H9 (cell line): ENCODE data around the gene METRN. TPM values are rescaled to one million over a fixed set of nuclear protein-coding genes. Genes with fewer than 3 reads are reported as not detected.

Experiments used
- DNase-seq: peaks from one replicate; pipeline ENCODE4 v3.0.0-alpha.2; 2017
- H2AFZ ChIP-seq: one replicate; pipeline ENCODE4 v1.6.1; 2013; ENCODE audit warnings: mild to moderate bottlenecking, low read length, control low read depth, moderate library complexity
- H2AK5ac ChIP-seq: 2 replicates; pipeline ENCODE4 v1.6.1; 2013; ENCODE audit warnings: low read length, control low read depth, mixed read lengths; ENCODE audit not compliant: insufficient read length
- H2BK120ac ChIP-seq: one replicate; pipeline ENCODE4 v1.6.1; 2013; ENCODE audit warnings: low read depth, mild to moderate bottlenecking, low read length, control low read depth, inconsistent platforms; ENCODE audit not compliant: poor library complexity, severe bottlenecking
- H2BK12ac ChIP-seq: 2 replicates; pipeline ENCODE4 v1.6.1; 2013; ENCODE audit warnings: low read length, control low read depth, mixed read lengths, low read depth; ENCODE audit not compliant: insufficient read length
- H2BK15ac ChIP-seq: 2 replicates; pipeline ENCODE4 v1.6.1; 2013; ENCODE audit warnings: low read depth, low read length, control low read depth
- H2BK20ac ChIP-seq: one replicate; pipeline ENCODE4 v1.6.1; 2013; ENCODE audit warnings: low read depth, mild to moderate bottlenecking, low read length, control low read depth, inconsistent platforms; ENCODE audit not compliant: poor library complexity, severe bottlenecking
- H2BK5ac ChIP-seq: 2 replicates; pipeline ENCODE4 v1.6.1; 2013; ENCODE audit warnings: low read length, control low read depth, mixed read lengths; ENCODE audit not compliant: insufficient read length
- H3K14ac ChIP-seq: 2 replicates; pipeline ENCODE4 v1.6.1; 2013; ENCODE audit warnings: low read length, control low read depth; ENCODE audit not compliant: insufficient read depth
- H3K18ac ChIP-seq: 2 replicates; pipeline ENCODE4 v1.6.1; 2013; ENCODE audit warnings: low read depth, mild to moderate bottlenecking, mixed read lengths, low read length, control low read depth; ENCODE audit not compliant: insufficient read length
- H3K23ac ChIP-seq: 2 replicates; pipeline ENCODE4 v1.6.1; 2013; ENCODE audit warnings: low read length, control low read depth, mixed read lengths, low read depth; ENCODE audit not compliant: insufficient read length
- H3K23me2 ChIP-seq: 2 replicates; pipeline ENCODE4 v1.6.1; 2013; ENCODE audit warnings: low read depth, mild to moderate bottlenecking, mixed read lengths, low read length, control low read depth; ENCODE audit not compliant: insufficient read length, poor library complexity, severe bottlenecking
- H3K27ac ChIP-seq: 2 replicates; pipeline ENCODE4 v1.5.1; 2013; ENCODE audit warnings: low read length, control low read depth, mixed read lengths, low read depth; ENCODE audit not compliant: insufficient read length
- H3K27me3 ChIP-seq: 2 replicates; pipeline ENCODE4 v1.6.1; 2013; ENCODE audit warnings: low read length, control low read depth, inconsistent platforms; ENCODE audit not compliant: insufficient read depth
- H3K4ac ChIP-seq: 2 replicates; pipeline ENCODE4 v1.6.1; 2013; ENCODE audit warnings: low read depth, mild to moderate bottlenecking, control low read depth, inconsistent platforms, low read length, moderate library complexity
- H3K4me1 ChIP-seq: 2 replicates; pipeline ENCODE4 v1.6.1; 2013; ENCODE audit warnings: low read length, control low read depth, inconsistent platforms; ENCODE audit not compliant: insufficient read depth
- H3K4me2 ChIP-seq: 2 replicates; pipeline ENCODE4 v1.6.1; 2013; ENCODE audit warnings: low read length, control low read depth, mixed read lengths; ENCODE audit not compliant: insufficient read length, insufficient read depth
- H3K56ac ChIP-seq: 2 replicates; pipeline ENCODE4 v1.6.1; 2013; ENCODE audit warnings: low read depth, mild to moderate bottlenecking, mixed read lengths, low read length, control low read depth; ENCODE audit not compliant: insufficient read length
- H3K79me1 ChIP-seq: 2 replicates; pipeline ENCODE4 v1.6.1; 2013; ENCODE audit warnings: low read depth, mild to moderate bottlenecking, moderate library complexity, low read length, control low read depth, inconsistent platforms; ENCODE audit not compliant: insufficient read depth, poor library complexity, severe bottlenecking
- H3K79me2 ChIP-seq: 2 replicates; pipeline ENCODE4 v1.6.1; 2013; ENCODE audit warnings: low read length, control low read depth, inconsistent platforms; ENCODE audit not compliant: insufficient read depth
- H3K9ac ChIP-seq: 2 replicates; pipeline ENCODE4 v1.6.1; 2013; ENCODE audit warnings: low read length, control low read depth, mixed read lengths; ENCODE audit not compliant: insufficient read length; ENCODE audit errors: extremely low read depth
- H3K9me3 ChIP-seq: one replicate; pipeline ENCODE4 v1.6.1; 2013; ENCODE audit warnings: low read depth, low read length, inconsistent platforms; ENCODE audit not compliant: control insufficient read depth
- H3T11ph ChIP-seq: one replicate; pipeline ENCODE4 v1.6.1; 2013; ENCODE audit warnings: mild to moderate bottlenecking, low read length, control low read depth, inconsistent platforms
- H4K20me1 ChIP-seq: one replicate; pipeline ENCODE4 v1.6.1; 2013; ENCODE audit not compliant: control insufficient read depth, insufficient read length, insufficient read depth
- H4K5ac ChIP-seq: 2 replicates; pipeline ENCODE4 v1.6.1; 2013; ENCODE audit warnings: low read depth, mild to moderate bottlenecking, mixed read lengths, low read length, control low read depth; ENCODE audit not compliant: insufficient read length
- H4K8ac ChIP-seq: replicated peaks from 2 replicates; pipeline ENCODE4 v1.6.1; 2013; ENCODE audit warnings: low read length, control low read depth, mixed read lengths, low read depth; ENCODE audit not compliant: insufficient read length
- H4K91ac ChIP-seq: 2 replicates; pipeline ENCODE4 v1.6.1; 2013; ENCODE audit warnings: low read depth, mild to moderate bottlenecking, moderate library complexity, mixed read lengths, low read length, control low read depth; ENCODE audit not compliant: insufficient read length
- H3K27ac Mint-ChIP-seq, 3 experiments: 2 replicates in 2 of 3; 3 replicates in 1 of 3; pipeline ENCODE4 v1.8.0; 2020 to 2021; ENCODE audit warnings: mixed read lengths in 3 of 3, mild to moderate bottlenecking in 1 of 3, moderate library complexity in 1 of 3
- H3K27me3 Mint-ChIP-seq: 2 replicates; pipeline ENCODE4 v1.8.0; 2021; ENCODE audit warnings: low read depth, mild to moderate bottlenecking, moderate library complexity, mixed read lengths
- H3K36me3 Mint-ChIP-seq, 3 experiments: 2 replicates in 2 of 3; 3 replicates in 1 of 3; pipeline ENCODE4 v1.8.0; 2020 to 2021; ENCODE audit warnings: low read depth in 3 of 3, mixed read lengths in 3 of 3; ENCODE audit not compliant: insufficient read depth in 1 of 3
- H3K4me1 Mint-ChIP-seq, 2 experiments: 2 replicates each; pipeline ENCODE4 v1.8.0; 2020; ENCODE audit warnings: mixed read lengths in 2 of 2
- H3K4me3 Mint-ChIP-seq, 2 experiments: 2 replicates in 1 of 2; 3 replicates in 1 of 2; pipeline ENCODE4 v1.8.0; 2020 to 2021; ENCODE audit warnings: mild to moderate bottlenecking in 2 of 2, mixed read lengths in 2 of 2, moderate library complexity in 1 of 2
- H3K9me3 Mint-ChIP-seq, 2 experiments: 2 replicates in 1 of 2; 3 replicates in 1 of 2; pipeline ENCODE4 v1.8.0; 2020; ENCODE audit warnings: mild to moderate bottlenecking in 2 of 2, mixed read lengths in 2 of 2, moderate library complexity in 1 of 2
- CTCF ChIP-seq: fragments of 200-600 bp; sonication (generic); conservative IDR thresholded peaks from 3 replicates; pipeline ENCODE4 v1.8.0; 2021; ENCODE audit warnings: antibody characterized with exemption, mild to moderate bottlenecking
- WGBS: extraction: QIAGEN DNeasy Blood & Tissue Kit; methylation state at CpG from one replicate; pipeline ENCODE4 v1.1.7; 2013; ENCODE audit warnings: missing lambda C conversion rate, low lambda C conversion rate, mixed read lengths; ENCODE audit not compliant: insufficient read length; ENCODE audit errors: extremely low coverage; 5-methylcytosine and 5-hydroxymethylcytosine counted together
- total RNA-seq: library from RNA; stranded (reverse); gene quantifications from 2 replicates; pipeline ENCODE4 v1.2.1, GENCODE V29; 2021

The METRN gene
- total RNA-seq, 1 experiment from 2014 or later, result 26.2 TPM

GRCh38 chr16:751152-752006, 36.5 kb downstream of the METRN start:
- Histone ChIP-seq H3K9me3 (no peaks in the 10 kb centered on the region), H3K27ac (no peak overlapping the region), H3K23me2 (no peaks in the 10 kb centered on the region), H3K4me2 (no peak overlapping the region), H3T11ph (no peak overlapping the region), H2AFZ (no peak overlapping the region), H3K14ac (no peak overlapping the region), H3K4ac (no peak overlapping the region), H3K56ac (no peak overlapping the region), H3K18ac (no peak overlapping the region), H2BK20ac (no peak overlapping the region), H3K9ac (no peak overlapping the region), H4K8ac (no peak overlapping the region), H2BK120ac (no peak overlapping the region), H3K23ac (no peak overlapping the region), H4K20me1 (no peaks in the 10 kb centered on the region), H2AK5ac (no peak overlapping the region), H2BK15ac (no peak overlapping the region), H3K27me3 (no peaks in the 10 kb centered on the region), H3K4me1 (no peaks in the 10 kb centered on the region), H3K79me2 (no peaks in the 10 kb centered on the region), H3K79me1 (no peaks in the 10 kb centered on the region), H2BK5ac (no peak overlapping the region), H4K91ac (no peak overlapping the region), H4K5ac (no peak overlapping the region), H2BK12ac (no peak overlapping the region)
- Mint-ChIP-seq H3K27ac (peak overlapping the region in 2 of 3 experiments; percentile 45 to 48; a peak in 3 of 7 replicates), H3K27me3 (peaks cover 23% of the 10 kb centered on the region), H3K4me1 (peaks cover 20 to 29% of the 10 kb centered on the region in 2 experiments), H3K36me3 (no peaks in the 10 kb centered on the region), H3K9me3 (no peaks in the 10 kb centered on the region; a peak in 1 of 5 replicates), H3K4me3 (peak overlapping the region in 1 of 2 experiments; percentile 69; a peak in 3 of 5 replicates)
- DNase-seq, result no peak
- TF ChIP-seq CTCF, result no peak
- no CpG with 5 or more reads among the region's 39 CpGs for WGBS
